Keratinocyte (primary cell): Measurements from ENCODE around the gene RNASEH2B. TPM values are rescaled to one million over a fixed set of nuclear protein-coding genes. Genes with fewer than 3 reads are reported as not detected.

Experiments used
- DNase-seq: peaks from one replicate; pipeline ENCODE4 v3.0.0-alpha.2; 2011; ENCODE audit warnings: low read depth, missing footprints, low spot score
- FAIRE-seq: peaks from 2 replicates; lab custom pipeline; 2011; peaks lifted over from hg19 to GRCh38; lab: Jason Lieb, UNC
- H2AFZ ChIP-seq: 2 replicates; pipeline ENCODE4 v1.6.0; 2012; ENCODE audit warnings: low read length, control low read depth, inconsistent platforms; ENCODE audit not compliant: control insufficient read depth
- H3K27ac ChIP-seq: 2 replicates; pipeline ENCODE4 v1.5.1; 2011; ENCODE audit warnings: low read length; ENCODE audit not compliant: control insufficient read depth, insufficient read depth
- H3K27me3 ChIP-seq: 3 replicates; pipeline ENCODE4 v1.6.0; 2011; ENCODE audit warnings: low read length; ENCODE audit not compliant: control insufficient read depth, insufficient read depth; ENCODE audit errors: extremely low read depth
- H3K36me3 ChIP-seq, 2 experiments: 2 replicates in 1 of 2; 3 replicates in 1 of 2; pipeline ENCODE4 v1.5.1; 2011; ENCODE audit warnings: low read length in 2 of 2, mild to moderate bottlenecking in 1 of 2; ENCODE audit not compliant: control insufficient read depth in 2 of 2, insufficient read depth in 2 of 2; ENCODE audit errors: extremely low read depth in 1 of 2
- H3K4me1 ChIP-seq: 3 replicates; pipeline ENCODE4 v1.5.1; 2011; ENCODE audit warnings: low read length; ENCODE audit not compliant: control insufficient read depth, insufficient read depth; ENCODE audit errors: extremely low read depth
- H3K4me2 ChIP-seq: 3 replicates; pipeline ENCODE4 v1.6.0; 2011; ENCODE audit warnings: low read depth, low read length; ENCODE audit not compliant: control insufficient read depth, insufficient read depth; ENCODE audit errors: extremely low read depth
- H3K4me3 ChIP-seq, 3 experiments: fragments of 200-600 bp in 1 of 3; sonication (generic) in 1 of 3; 2 replicates in 2 of 3; 3 replicates in 1 of 3; pipeline ENCODE4 v1.5.1; 2011 to 2016; ENCODE audit warnings: low read length in 3 of 3, mild to moderate bottlenecking in 3 of 3, control low read depth in 2 of 3, inconsistent platforms in 1 of 3, low read depth in 1 of 3, mixed read lengths in 1 of 3, mixed run types in 1 of 3, moderate library complexity in 1 of 3; ENCODE audit not compliant: control insufficient read depth in 2 of 3, insufficient read depth in 2 of 3; ENCODE audit errors: extremely low read depth in 1 of 3
- H3K79me2 ChIP-seq: 2 replicates; pipeline ENCODE4 v1.6.0; 2012; ENCODE audit warnings: low read length; ENCODE audit not compliant: control insufficient read depth, insufficient read depth
- H3K9ac ChIP-seq: 3 replicates; pipeline ENCODE4 v1.6.0; 2011; ENCODE audit warnings: low read length; ENCODE audit not compliant: control insufficient read depth, insufficient read depth; ENCODE audit errors: extremely low read depth
- H3K9me1 ChIP-seq: 3 replicates; pipeline ENCODE4 v1.6.0; 2011; ENCODE audit warnings: low read length; ENCODE audit not compliant: control insufficient read depth, insufficient read depth; ENCODE audit errors: extremely low read depth
- H3K9me3 ChIP-seq: 2 replicates; pipeline ENCODE4 v1.5.1; 2012; ENCODE audit warnings: low read depth, low read length; ENCODE audit not compliant: control insufficient read depth
- H4K20me1 ChIP-seq: 3 replicates; pipeline ENCODE4 v1.6.0; 2011; ENCODE audit warnings: low read length; ENCODE audit not compliant: control insufficient read depth, insufficient read depth; ENCODE audit errors: extremely low read depth
- CTCF ChIP-seq, 3 experiments: IDR thresholded peaks in 1 of 3; conservative IDR thresholded peaks in 1 of 3; optimal IDR thresholded peaks in 1 of 3; 2 replicates in 2 of 3; 3 replicates in 1 of 3; pipeline versions ENCODE3 to v1.5.1; 2011; ENCODE audit warnings: low read length in 3 of 3, mild to moderate bottlenecking in 3 of 3, moderate library complexity in 2 of 3, control low read depth in 1 of 3, inconsistent platforms in 1 of 3; ENCODE audit not compliant: insufficient read depth in 2 of 3; ENCODE audit errors: extremely low read depth in 1 of 3
- EZH2 ChIP-seq: IDR thresholded peaks from one replicate; pipeline ENCODE4 v1.6.1; 2012; ENCODE audit warnings: inconsistent platforms, mild to moderate bottlenecking, low read length, moderate library complexity
- dilution Hi-C: fragments of 300-500 bp; cut with MboI; formaldehyde crosslinking; loops from one replicate; pipeline ENCODE4 v1.7.0; 2020; ENCODE audit warnings: low sequenced_read_pairs; ENCODE audit not compliant: extremely low pct_ligation_motif_present
- polyA plus RNA-seq, 5 experiments: library from polyadenylated mRNA; depleted of rRNA in 3 of 5; stranded (reverse) in 3 of 5; stranded (forward) in 1 of 5; unstranded in 1 of 5; fragments of >200 nt; gene quantifications; 1 replicate in 1 of 5; 2 replicates in 3 of 5; 3 replicates in 1 of 5; pipeline versions ENCODE4 v1.2.1 to v1.2.3, GENCODE V29; 2011 to 2012; ENCODE audit warnings: missing spikeins in 2 of 5, low read depth in 1 of 5, low replicate concordance in 1 of 5

Gene RNASEH2B
- polyA plus RNA-seq, 1 donor (not counting 4 experiments of a cell fraction or from before 2014, with no cell fraction given): 26.1 TPM

GRCh38 chr13:50934735-50935435 is 25.3 kb downstream of the RNASEH2B start:
- Histone ChIP-seq H3K4me2 (no peak overlapping the region), H3K9ac (no peak overlapping the region), H3K9me1 (no peaks in the 10 kb centered on the region), H3K9me3 (no peaks in the 10 kb centered on the region), H3K27ac (no peak overlapping the region), H3K79me2 (no peaks in the 10 kb centered on the region), H4K20me1 (no peaks in the 10 kb centered on the region), H2AFZ (no peak overlapping the region), H3K27me3 (no peaks in the 10 kb centered on the region), H3K4me3 (no peak overlapping the region), H3K36me3 (peaks cover 0 to 4% of the 10 kb centered on the region in 2 experiments), H3K4me1 (no peaks in the 10 kb centered on the region)
- dilution Hi-C loops: no loop called here
- TF ChIP-seq CTCF (optimal IDR thresholded peaks at IDR 0.05 in 1 of 3, IDR thresholded peaks at IDR 0.05 in 1 of 3, conservative IDR thresholded peaks at IDR 0.05 in 1 of 3; ENCODE audit: extremely low read depth in 1 of 3, insufficient read depth in 2 of 3, low read length in 3 of 3) (no peak), EZH2 (no peak)
- no peak for FAIRE-seq
- DNase-seq: no peak

- FAIRE-seq (no peak), DNase-seq (no peak)
- Histone ChIP-seq H3K27me3 (no peaks in the 10 kb centered on the region), H3K27ac (no peak overlapping the region), H3K79me2 (no peaks in the 10 kb centered on the region), H3K9me1 (no peaks in the 10 kb centered on the region), H4K20me1 (no peaks in the 10 kb centered on the region), H3K4me2 (no peak overlapping the region), H3K4me3 (no peak overlapping the region), H3K4me1 (no peaks in the 10 kb centered on the region), H3K9me3 (no peaks in the 10 kb centered on the region), H3K36me3 (peaks cover 0 to 4% of the 10 kb centered on the region in 2 experiments), H2AFZ (no peak overlapping the region), H3K9ac (no peak overlapping the region)
- TF ChIP-seq CTCF (optimal IDR thresholded peaks at IDR 0.05 in 1 of 3, IDR thresholded peaks at IDR 0.05 in 1 of 3, conservative IDR thresholded peaks at IDR 0.05 in 1 of 3; ENCODE audit: extremely low read depth in 1 of 3, insufficient read depth in 2 of 3, low read length in 3 of 3): no peak
- TF ChIP-seq EZH2: no peak
- dilution Hi-C loops: no loop called here
These were observed 27.1 kb downstream of the RNASEH2B start for GRCh38 chr13:50936679-50937078.
